CD4-positive, alpha-beta T cell treated with Interleukin-4 for 4 hours (primary cell): ENCODE results near the gene HMX2.

Source experiments
- DNase-seq: peaks from one replicate; pipeline ENCODE4 v3.0.0-alpha.2; 2020

Gene HMX2

GRCh38 chr10:123139521-123140163 is 8.3 kb upstream of the HMX2 start:
- DNase-seq = no peak

- no peak for DNase-seq
Observed at GRCh38 chr10:123140164-123140982, 7.6 kb upstream of the HMX2 start.

DNA sequence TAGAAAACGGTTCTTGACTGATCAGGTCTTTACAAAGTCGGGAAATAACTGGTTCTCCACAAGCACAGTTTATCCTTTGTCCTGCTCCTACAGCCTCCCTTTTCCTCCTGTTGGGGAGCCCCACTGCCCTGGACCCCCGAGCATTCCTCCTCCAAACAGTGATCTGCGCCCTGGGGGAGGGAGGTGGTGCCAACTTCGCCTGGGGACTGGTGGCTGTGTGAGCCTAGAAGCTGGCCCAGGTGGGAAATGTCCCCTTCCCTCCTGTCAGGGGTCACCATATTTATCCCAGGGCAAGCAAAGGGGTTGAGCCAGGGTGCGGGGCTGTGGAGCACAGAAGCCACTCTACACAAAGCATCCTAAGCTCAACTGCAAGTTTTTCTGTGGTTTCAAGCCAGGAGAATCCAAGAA is 6.9 kb upstream of the HMX2 start:
- DNase-seq = no peak

DNA sequence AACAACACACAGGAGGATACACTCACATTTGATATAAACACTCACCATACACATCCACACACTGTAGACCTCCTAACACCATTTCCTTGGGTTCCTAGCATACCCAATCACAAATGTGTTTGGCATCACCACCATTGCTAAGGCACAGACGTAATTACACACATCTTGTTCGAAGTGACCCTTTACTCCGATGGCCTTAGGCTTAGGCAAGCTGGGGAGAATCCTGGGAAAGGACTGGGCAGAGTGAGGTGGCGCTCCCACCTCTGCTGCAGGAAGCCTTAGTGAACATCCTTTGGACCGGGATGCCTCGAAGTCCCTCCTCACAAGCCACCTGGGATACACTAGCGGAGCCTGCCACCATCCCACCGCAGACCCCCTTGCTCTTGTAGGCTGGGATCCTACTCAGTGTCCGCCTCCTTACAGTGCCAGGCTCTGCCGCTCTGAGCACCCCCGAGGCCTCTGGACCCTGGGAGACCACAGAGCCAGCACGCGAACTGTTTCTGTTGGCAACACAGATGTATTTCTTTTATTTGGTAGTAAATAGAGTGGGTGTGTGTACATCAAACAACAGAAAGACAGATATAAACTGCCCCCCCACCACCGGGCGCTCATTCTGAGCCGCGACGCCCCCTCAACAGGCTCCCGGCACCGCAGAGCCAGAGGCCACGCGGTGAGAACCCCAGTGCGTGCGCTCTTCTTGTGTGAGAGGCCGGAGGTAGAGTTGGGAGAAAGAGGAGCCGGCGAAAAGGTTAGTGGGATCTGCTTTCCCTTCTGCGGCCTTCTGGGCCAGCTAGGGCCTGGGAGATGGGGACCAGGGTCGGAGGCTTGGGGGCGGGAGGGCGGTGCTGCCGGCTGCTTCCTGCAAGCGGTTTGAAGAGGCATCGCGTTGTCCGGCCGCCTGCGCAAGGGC is 5.9 kb upstream of the HMX2 start:
- no peak for DNase-seq

- no peak for DNase-seq
Observed at GRCh38 chr10:123142701-123143161, 5.2 kb upstream of the HMX2 start.

DNA sequence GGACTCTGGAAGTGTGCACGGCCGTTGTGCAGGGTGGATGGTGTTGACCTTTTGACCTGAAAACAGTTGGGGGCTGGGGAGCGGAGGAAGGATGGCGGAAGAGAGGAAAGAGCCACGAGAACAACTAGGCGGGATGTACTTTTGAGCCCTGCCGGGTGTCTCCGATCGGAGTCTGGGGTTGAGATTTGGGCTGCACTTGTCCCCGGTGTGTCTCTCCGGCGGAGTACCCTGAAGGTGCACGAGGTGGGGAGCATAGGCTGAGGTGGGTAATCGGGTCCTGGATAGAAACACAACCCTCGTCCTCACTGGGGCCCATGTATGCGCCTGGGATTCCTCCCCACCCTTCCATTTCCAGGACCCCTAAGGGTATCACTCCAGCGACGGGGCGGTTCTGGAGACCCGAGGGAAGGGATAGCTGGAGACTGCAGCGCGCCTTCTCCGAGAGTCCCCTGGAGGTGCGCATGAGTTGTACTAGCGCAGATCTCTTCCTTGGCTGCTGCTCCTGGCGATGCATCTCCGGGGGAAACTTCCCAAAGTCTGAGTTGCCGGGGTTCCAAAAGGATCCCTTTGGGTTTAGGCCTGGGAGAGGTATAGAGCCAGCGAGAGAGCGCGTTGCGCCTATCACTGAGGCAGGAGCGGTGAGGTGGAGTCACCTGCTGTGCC is 4.6 kb upstream of the HMX2 start:
- DNase-seq = no peak

GRCh38 chr10:123143825-123144168 is 4.1 kb upstream of the HMX2 start:
- no peak for DNase-seq

DNA sequence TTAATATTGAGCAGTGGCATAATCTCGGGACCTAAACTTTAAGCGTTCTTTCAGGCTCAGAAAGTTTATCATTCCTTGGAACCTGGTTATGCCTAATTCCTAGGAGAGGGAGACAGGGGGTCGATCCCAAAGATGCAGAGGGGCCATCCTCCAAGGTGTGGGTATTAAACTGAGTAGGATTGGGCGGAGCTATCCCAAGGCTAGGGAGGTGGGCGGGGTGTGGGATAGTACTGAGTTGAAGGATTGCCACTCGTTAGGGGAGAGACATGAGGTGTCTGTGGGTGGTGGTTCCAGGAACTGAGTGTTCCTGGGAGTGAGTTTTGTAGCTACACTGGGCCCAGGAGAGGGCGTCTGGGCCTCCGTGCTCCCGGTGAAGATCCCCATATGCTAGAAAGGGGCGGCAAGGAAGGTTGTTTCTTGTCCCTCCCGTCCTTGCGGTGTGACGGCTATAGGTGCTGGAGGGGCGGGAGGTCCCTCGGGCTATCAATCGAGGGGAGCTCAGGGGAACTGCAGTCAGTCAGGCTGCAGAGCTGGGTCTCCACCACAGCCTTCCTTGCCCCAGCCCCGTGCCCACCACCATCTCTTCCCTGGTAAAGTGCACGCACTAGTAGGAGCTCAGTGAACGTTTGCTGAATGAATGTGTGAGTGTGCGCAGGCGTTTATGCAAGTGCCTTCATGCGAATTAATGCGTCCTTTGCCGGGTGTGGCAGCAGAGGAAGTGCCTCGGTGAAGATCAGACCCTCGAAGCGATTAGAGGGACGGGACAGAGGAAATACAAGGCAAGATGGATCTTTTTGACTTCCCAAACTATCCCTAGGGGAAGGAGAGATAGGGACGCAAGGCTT is 3.0 kb upstream of the HMX2 start:
- DNase-seq = no peak

DNA sequence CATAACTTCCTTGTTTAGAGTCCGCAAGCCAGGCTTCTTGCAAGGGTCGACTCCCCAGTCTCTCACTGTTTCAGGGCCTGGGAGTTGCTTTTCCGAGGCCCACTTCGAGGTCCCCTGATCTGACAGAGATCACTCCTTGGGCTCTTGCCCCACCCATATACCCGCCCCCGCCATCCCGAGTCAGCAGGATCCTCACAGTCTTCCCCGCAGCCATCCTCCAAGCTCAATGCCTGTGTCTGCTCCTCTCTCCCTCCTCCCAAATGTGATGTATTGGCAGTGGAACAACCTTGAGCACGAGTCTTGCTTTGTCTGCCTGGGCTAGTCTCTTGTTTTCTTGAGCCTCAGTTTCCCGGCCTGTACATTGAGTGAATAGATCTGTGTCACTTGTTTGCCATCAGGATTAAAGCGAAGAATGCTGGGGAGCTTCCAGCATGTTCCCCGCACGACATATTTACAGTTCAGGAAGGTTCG is 2.4 kb upstream of the HMX2 start:
- DNase-seq = no peak

DNA sequence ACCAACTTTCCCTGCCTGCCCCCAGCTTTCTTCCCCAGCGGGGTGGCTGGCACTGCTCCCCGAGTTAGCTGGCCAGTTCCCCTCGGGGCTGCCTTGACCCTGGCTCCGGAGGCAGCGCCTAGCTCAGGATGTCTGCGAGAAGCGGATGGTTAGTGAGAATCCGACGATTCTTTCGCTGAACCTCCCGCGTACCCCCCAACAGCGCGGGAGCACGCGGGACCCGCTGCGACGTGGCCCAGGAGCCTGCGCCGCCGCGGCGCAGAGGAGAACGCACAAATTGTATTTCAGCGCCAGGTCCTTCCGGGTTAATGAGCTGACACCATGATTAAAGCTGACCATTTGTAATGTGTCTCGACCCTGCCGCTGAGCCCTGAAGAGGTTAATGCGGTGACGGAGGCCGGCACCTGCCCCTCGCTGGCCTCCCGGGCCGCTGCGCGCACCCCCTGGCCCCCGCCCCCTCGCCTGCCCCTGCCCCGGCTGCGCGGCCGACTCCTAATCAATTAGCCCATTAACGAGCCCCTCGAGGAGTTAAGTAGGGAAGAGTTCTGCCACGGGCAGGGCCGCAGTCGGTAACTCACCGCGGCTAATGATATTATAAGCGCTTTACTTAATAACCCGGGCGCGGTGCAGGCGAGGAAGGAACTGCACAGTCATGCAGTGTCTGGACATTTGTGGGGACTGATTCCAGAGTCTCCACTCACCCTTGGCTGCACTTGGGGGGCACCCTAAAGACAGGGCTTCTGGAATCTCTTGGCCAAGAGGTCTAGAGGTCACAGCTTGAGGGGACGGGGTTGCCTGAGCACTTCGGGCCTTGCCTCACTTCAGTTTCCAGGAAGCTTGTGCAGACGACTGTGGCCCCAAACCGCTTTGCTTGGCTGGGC is 1.7 kb upstream of the HMX2 start:
- DNase-seq = no peak

DNA sequence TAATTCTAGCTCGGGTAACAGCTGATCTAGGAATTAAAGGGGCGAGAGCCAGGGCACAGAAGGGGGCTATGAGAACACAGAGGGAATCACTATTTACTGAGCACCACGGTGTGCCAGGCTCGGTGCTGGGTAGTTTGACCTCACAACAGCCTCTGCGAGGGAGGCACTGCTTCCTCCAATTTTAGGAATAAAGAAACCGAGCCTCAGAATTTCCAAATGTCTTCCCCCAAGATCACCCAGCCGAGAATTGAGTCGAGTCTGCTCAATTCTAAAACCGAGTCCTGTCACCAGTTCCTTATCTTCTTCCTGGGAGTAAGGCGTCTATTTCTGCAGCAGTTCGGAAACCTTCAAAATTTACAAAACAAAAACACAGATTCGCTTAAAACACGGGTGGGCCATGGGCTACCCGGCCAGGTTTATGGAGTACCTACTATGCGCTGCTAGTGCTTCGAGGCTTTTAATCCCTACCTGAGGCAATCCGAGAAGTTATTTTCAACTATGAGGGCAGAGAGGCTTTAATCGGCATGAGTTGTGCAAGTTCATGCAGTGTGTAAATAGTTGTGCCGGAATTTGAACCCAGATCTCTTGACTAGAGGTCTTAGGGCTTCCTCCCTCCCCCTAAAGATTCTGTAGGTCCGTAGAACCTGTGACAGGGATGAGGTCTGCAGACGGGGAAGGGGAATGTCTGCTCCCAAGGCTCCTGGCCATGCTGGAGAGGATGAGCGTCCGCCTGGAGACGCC is 872 bp upstream of the HMX2 start:
- DNase-seq = no peak

DNA sequence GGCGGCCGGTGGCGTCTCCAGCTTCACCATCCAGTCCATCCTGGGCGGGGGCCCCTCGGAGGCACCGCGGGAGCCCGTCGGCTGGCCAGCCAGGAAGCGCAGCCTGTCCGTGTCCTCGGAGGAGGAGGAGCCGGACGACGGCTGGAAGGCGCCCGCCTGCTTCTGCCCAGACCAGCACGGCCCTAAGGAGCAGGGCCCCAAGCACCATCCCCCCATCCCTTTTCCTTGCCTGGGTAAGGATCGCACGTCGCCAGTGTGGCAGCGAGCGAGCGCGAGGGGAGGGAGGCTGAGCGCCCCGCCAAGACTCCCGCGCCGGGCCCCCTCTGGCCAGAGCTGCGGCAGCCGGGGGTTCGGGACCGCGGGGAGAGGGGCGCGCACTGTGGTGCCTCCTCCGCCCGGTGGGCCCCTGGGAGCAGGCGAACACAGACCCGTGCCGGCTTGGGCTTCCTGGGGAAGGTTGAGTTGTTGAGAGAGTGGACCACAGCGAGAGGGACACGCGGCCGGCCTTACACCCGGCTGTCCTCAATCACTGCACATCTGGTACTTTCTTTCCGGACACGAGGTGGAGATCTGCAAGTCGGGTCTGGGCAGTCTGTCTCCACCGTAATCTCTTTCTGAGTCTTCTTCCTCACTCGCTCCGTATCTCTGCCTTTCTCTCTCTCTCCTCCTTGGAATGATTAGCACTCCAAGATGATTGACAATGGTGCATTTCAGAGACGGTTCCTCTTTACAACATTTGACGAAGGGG is 652 bp downstream of the HMX2 start:
- DNase-seq = no peak

DNA sequence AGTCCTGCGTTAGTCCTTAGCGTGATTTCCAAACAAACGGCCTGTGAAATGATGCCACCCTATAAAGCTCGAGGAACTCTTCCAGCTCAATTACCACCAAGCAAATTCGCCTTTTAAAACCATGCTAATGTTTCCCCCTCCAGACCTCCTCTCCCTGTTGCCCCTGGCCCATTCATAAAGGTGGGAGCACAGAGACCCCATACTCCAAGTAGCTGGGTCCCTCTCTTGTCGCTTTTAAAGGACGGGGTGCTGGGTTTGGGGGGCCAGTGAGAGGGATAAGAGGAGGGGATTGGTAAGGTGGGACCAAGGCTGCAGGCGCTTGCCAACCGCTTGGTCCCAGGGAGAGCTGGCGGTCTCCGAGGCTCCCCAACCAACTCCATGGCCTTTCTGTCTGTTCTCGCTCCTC is 1.2 kb downstream of the HMX2 start:
- DNase-seq = no peak

- no peak for DNase-seq
Observed at GRCh38 chr10:123149568-123150270, 1.8 kb downstream of the HMX2 start.

DNA sequence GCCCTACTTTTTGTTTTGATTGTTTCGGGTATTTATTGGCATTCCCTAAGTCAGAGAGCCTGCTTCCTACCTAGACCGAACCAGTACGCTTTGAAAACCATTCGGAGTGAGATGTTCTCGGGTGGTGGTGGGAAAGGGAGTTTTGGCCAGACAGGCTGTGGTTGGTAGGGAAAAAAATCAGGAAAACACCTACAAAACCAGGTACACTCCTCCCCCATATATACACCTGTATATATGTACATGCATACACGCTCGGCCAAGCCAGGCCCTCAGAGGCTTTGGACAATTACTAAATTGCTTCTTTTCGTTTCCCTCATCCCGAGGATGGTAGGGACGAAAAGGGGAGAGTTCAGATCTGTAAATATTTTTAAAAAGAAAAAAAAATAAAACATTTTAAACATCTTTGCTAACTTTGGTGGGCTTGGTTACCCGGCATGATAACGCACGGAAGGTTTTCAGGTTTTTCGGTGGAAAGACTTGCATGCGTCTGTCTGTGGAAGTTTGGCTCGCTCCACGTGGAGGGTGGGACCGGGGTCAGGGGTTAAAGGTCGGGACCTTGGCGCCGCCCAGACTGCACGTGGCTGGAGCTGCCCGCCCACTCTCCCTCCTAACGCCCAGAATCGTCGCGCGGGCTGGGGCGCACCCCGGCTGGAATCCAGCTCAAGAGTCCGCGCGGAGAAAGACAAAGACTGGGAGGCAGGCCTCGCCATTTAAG is 2.5 kb downstream of the HMX2 start:
- DNase-seq = no peak

- no peak for DNase-seq
Observed at GRCh38 chr10:123150986-123151736, 3.2 kb downstream of the HMX2 start.

DNA sequence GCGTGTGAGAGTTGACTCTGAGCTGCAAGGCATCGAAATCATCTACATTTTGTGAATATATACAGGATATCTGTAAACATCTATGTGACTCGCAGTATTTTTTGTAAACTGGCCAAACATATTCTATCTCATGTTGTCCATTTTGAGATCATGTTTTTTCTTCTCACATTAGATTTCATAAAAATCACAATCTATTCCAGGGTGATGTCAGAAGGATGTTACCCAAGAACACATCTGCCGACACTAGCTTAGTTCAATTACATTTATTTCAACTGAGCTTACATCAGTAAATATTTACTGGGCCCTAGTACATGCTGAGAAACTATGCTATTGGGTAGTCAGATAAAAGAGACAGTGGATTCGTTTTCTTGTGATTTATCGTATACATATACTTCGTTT is 3.8 kb downstream of the HMX2 start:
- DNase-seq = no peak
